SK-N-SH (cell line): ENCODE measurements around the gene ARHGAP26.

Experiments used
- CHD2 ChIP-seq: fragments of 150-350 bp; IDR thresholded peaks from 2 replicates; pipeline ENCODE4 v1.6.1; 2018; ENCODE audit warnings: low read length; ENCODE audit not compliant: partially characterized antibody
- CTCF ChIP-seq: fragments of 200-600 bp; sonication (generic); IDR thresholded peaks from 2 replicates; pipeline ENCODE4 v1.6.1; 2017; ENCODE audit warnings: antibody characterized with exemption, mild to moderate bottlenecking, moderate library complexity
- FOXJ3 ChIP-seq: sonication (generic); formaldehyde crosslinking; IDR thresholded peaks from 2 replicates; pipeline ENCODE4 v1.5.1; 2020; ENCODE audit warnings: mild to moderate bottlenecking, missing genetic modification reagents
- JUND ChIP-seq: IDR thresholded peaks from 2 replicates; pipeline ENCODE4 v1.4.0; 2012
- MXI1 ChIP-seq: IDR thresholded peaks from 2 replicates; pipeline ENCODE4 v1.6.1; 2012; ENCODE audit warnings: mild to moderate bottlenecking, low read depth, low read length, improper control_type of control experiment
- SMC3 ChIP-seq: IDR thresholded peaks from 2 replicates; pipeline ENCODE4 v1.6.1; 2012; ENCODE audit warnings: low read depth, low read length, improper control_type of control experiment
- YY1 ChIP-seq: IDR thresholded peaks from 2 replicates; pipeline ENCODE4 v1.4.0; 2012; ENCODE audit warnings: low read depth, mild to moderate bottlenecking
- ZBTB33 ChIP-seq: IDR thresholded peaks from 2 replicates; pipeline ENCODE4 v1.4.0; 2012; ENCODE audit warnings: low read depth, borderline replicate concordance

- no peak for TF ChIP-seq CTCF
- TF ChIP-seq FOXJ3 (CRISPR knock-in tag) = no peak
- TF ChIP-seq ZBTB33 = no peak
- TF ChIP-seq YY1 = no peak
- no peak; the same call in 1 of the 2 replicates for TF ChIP-seq JUND
- peak; percentile 27; the same call in 1 of the 2 replicates for TF ChIP-seq MXI1
- TF ChIP-seq CHD2 = peak; percentile 15
- no peak for TF ChIP-seq SMC3
These were observed 19.0 kb downstream of the ARHGAP26 start for GRCh38 chr5:142789206-142789605.
